Caki2 (cell line): ENCODE data around the gene VDR. TPM values are rescaled to one million over a fixed set of nuclear protein-coding genes. Genes with fewer than 3 reads are reported as not detected.

Experiments used
- DNase-seq: peaks from one replicate; pipeline ENCODE4 v3.0.0-alpha.2; 2015; ENCODE audit warnings: low read depth
- in situ Hi-C: cut with HindIII; loops from 2 replicates; pipeline ENCODE4 v1.10.0; 2016; ENCODE audit warnings: low sequenced_read_pairs, low pct_unique_long_range_greater_than_20kb, mixed read lengths
- total RNA-seq: library from RNA; depleted of rRNA; stranded (reverse); fragments of >200 nt; shearing (Covaris generic); gene quantifications from 2 replicates; pipeline ENCODE4 v1.2.3, GENCODE V29; 2014; ENCODE audit warnings: low replicate concordance

The VDR gene
- total RNA-seq, 1 experiment from 2014 or later, result 0.14 TPM

- no peak for DNase-seq
- in situ Hi-C loops, result no loop called here
Measured at GRCh38 chr12:47881051-47881450, 23.7 kb downstream of the VDR start.

GRCh38 chr12:47878918-47879481, 25.8 kb downstream of the VDR start:
- in situ Hi-C loops, result no loop called here
- no peak for DNase-seq

- in situ Hi-C loops, result no loop called here
- DNase-seq, result no peak
Measured at GRCh38 chr12:47878293-47878917, 26.4 kb downstream of the VDR start.

GRCh38 chr12:47877081-47877480, 27.7 kb downstream of the VDR start:
- no peak for DNase-seq
- in situ Hi-C loops, result no loop called here

- DNase-seq, result peak; percentile 12
- in situ Hi-C loops, result no loop called here
Measured at GRCh38 chr12:47876440-47876960, 28.3 kb downstream of the VDR start.

- DNase-seq, result no peak
- in situ Hi-C loops, result no loop called here
Measured at GRCh38 chr12:47875746-47876439, 28.9 kb downstream of the VDR start.

- in situ Hi-C loops, result no loop called here
Measured at GRCh38 chr12:47874316-47874715, 30.5 kb downstream of the VDR start.

GRCh38 chr12:47870175-47870781, 34.5 kb downstream of the VDR start:
- no peak for DNase-seq
- in situ Hi-C loops, result no loop called here

More at GRCh38 chr12:47874316-47874715, 30.5 kb downstream of the VDR start:
- DNase-seq, result no peak

- in situ Hi-C loops, result no loop called here
- DNase-seq, result no peak
Measured at GRCh38 chr12:47868552-47869031, 36.2 kb downstream of the VDR start.

- in situ Hi-C loops, result no loop called here
- no peak for DNase-seq
Measured at GRCh38 chr12:47868041-47868440, 36.8 kb downstream of the VDR start.

- DNase-seq, result no peak
Measured at GRCh38 chr12:47867495-47867941, 37.3 kb downstream of the VDR start.

GRCh38 chr12:47864646-47865235, 40.1 kb downstream of the VDR start:
- no peak for DNase-seq
- in situ Hi-C loops, result no loop called here

More at GRCh38 chr12:47867495-47867941, 37.3 kb downstream of the VDR start:
- in situ Hi-C loops, result no loop called here

- DNase-seq, result no peak
- in situ Hi-C loops, result no loop called here
Measured at GRCh38 chr12:47863985-47864384, 40.8 kb downstream of the VDR start.

- no peak for DNase-seq
- in situ Hi-C loops, result no loop called here
Measured at GRCh38 chr12:47863467-47863866, 41.3 kb downstream of the VDR start.

- DNase-seq, result no peak
- in situ Hi-C loops, result no loop called here
Measured at GRCh38 chr12:47862881-47863280, 41.9 kb downstream of the VDR start.

GRCh38 chr12:47862167-47862750, 42.5 kb downstream of the VDR start:
- in situ Hi-C loops, result no loop called here
- DNase-seq, result no peak

GRCh38 chr12:47860873-47861272, 43.9 kb downstream of the VDR start:
- no peak for DNase-seq
- in situ Hi-C loops, result no loop called here

GRCh38 chr12:47860279-47860841, 44.4 kb downstream of the VDR start:
- in situ Hi-C loops, result no loop called here
- no peak for DNase-seq
